ENCODE measurements around the gene PPIP5K2. TPM values are rescaled to one million over a fixed set of nuclear protein-coding genes. Genes with fewer than 3 reads are reported as not detected.
"Not testable (repeated sequence)": the region's sequence is repeated elsewhere in the genome, so short reads cannot be mapped to it uniquely, and the experiment has no call there.

PPIP5K2 gene
- total and polyA plus RNA-seq, 8 donors: 47.7 to 92.0 (median 86.3) TPM

DNA sequence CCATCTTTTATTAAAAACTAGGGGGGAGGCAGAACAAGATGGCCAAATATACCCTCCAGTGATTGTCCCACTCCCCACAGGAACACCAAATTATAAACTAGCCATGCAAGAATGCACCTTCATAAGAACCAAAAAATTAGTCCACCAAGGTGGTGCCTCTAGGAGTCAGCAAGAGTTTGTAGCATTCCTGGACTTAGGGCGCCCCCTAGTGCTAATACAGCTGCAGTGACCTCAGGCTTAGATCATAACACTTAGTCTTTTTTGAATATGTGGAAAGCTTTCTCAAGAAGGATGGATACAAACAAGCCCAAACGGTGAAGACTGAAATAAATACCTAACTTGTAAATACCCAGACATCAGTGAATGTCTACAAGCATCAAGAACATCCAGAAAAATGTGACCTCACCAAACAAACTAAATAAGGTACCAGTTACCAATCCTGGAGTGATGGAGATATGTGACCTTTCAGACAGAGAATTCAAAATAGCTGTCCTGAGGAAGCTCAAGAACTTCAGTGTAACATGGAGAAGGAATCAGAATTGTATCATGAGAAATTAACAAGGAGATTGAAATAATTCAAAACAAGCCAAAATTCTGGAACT, 19.3 kb downstream of the PPIP5K2 start:
- Histone ChIP-seq H3K4me3 (no peak overlapping the region), H3K27ac (no peak overlapping the region), H3K36me3 (peaks cover 0 to 46% of the 10 kb centered on the region in 2 donors), H3K9me3 (no peaks in the 10 kb centered on the region), H3K27me3 (no peaks in the 10 kb centered on the region), H3K4me1 (no peaks in the 10 kb centered on the region)
- TF ChIP-seq, protein P1, sequence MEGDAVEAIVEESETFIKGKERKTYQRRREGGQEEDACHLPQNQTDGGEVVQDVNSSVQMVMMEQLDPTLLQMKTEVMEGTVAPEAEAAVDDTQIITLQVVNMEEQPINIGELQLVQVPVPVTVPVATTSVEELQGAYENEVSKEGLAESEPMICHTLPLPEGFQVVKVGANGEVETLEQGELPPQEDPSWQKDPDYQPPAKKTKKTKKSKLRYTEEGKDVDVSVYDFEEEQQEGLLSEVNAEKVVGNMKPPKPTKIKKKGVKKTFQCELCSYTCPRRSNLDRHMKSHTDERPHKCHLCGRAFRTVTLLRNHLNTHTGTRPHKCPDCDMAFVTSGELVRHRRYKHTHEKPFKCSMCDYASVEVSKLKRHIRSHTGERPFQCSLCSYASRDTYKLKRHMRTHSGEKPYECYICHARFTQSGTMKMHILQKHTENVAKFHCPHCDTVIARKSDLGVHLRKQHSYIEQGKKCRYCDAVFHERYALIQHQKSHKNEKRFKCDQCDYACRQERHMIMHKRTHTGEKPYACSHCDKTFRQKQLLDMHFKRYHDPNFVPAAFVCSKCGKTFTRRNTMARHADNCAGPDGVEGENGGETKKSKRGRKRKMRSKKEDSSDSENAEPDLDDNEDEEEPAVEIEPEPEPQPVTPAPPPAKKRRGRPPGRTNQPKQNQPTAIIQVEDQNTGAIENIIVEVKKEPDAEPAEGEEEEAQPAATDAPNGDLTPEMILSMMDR (IDR thresholded peaks at IDR 0.05): peak; percentile 85 to 87
- ATAC-seq (peak; percentile 100), DNase-seq (peak in 3 of 4 donors; percentile 27 to 67 (median 64))
- intact Hi-C loops (cut with DNase I): no loop called here

DNA sequence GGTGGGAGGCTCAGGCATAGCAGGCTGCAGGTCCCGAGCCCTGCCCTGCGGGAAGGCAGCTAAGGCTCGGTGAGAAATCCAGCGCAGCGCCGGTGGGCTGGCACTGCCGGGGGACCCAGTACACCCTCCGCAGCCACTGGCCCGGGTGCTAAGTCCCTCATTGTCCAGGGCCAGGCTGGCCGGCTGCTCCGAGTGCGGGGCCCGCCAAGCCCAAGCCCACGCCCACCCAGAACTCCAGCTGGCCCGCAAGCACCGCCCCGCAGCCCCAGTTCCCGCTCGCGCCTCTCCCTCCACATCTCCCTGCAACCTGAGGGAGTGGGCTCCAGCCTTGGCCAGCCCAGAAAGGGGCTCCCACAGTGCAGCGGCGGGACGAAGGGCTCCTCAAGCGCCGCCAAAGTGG, 22.0 kb downstream of the PPIP5K2 start:
- DNase-seq: peak in 1 of 4 donors; percentile 73
- ATAC-seq; H3K4me3 ChIP-seq; H3K27ac ChIP-seq; H3K27me3 ChIP-seq; H3K4me1 ChIP-seq; H3K9me3 ChIP-seq; intact Hi-C loops (cut with DNase I): not testable (repeated sequence)
- peaks cover 0 to 44% of the 10 kb centered on the region in 2 donors for H3K36me3 ChIP-seq

GRCh38 chr5:103145196-103145595, 25.1 kb downstream of the PPIP5K2 start:
- ATAC-seq: no peak
- TF ChIP-seq, protein P1 (IDR thresholded peaks at IDR 0.05): no peak
- Histone ChIP-seq H3K27me3 (no peaks in the 10 kb centered on the region), H3K36me3 (peaks cover 0 to 39% of the 10 kb centered on the region in 2 donors), H3K9me3 (no peaks in the 10 kb centered on the region), H3K27ac (no peak overlapping the region), H3K4me3 (no peak overlapping the region), H3K4me1 (no peaks in the 10 kb centered on the region)
- intact Hi-C loops (cut with DNase I): no loop called here
- no peak for DNase-seq

DNA sequence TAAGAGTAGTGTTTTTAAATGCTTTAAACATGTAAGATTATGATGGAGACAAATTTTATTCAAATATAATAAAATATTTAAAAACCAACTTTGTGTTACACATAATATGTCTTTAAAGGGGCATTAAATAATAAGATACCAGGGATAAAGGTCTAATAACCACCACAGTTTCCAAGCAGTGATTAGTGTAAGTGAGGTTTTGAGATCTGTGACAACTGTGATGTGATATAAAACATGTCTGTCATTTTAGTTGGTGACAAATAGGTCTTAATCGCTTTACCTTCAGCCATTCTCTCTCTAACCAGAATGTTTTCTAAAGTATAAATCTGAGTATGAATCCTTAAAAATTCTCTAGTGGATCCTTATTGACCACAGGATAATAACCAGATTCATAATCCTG, 28.1 kb downstream of the PPIP5K2 start:
- Histone ChIP-seq H3K9me3 (no peaks in the 10 kb centered on the region), H3K27ac (no peak overlapping the region), H3K4me3 (no peak overlapping the region), H3K36me3 (peaks cover 0 to 33% of the 10 kb centered on the region in 2 donors), H3K27me3 (no peaks in the 10 kb centered on the region), H3K4me1 (no peaks in the 10 kb centered on the region)
- DNase-seq (no peak), ATAC-seq (no peak)
- intact Hi-C loops (cut with DNase I): no loop called here
- TF ChIP-seq, protein P1 (IDR thresholded peaks at IDR 0.05): no peak

- Histone ChIP-seq H3K27ac (no peak overlapping the region), H3K36me3 (peaks cover 0 to 57% of the 10 kb centered on the region in 2 donors), H3K9me3 (no peaks in the 10 kb centered on the region), H3K4me1 (no peaks in the 10 kb centered on the region), H3K4me3 (no peak overlapping the region), H3K27me3 (no peaks in the 10 kb centered on the region)
- DNase-seq (no peak), ATAC-seq (no peak)
- TF ChIP-seq, protein P1 (IDR thresholded peaks at IDR 0.05): no peak
- intact Hi-C loops (cut with DNase I): no loop called here
Measured at GRCh38 chr5:103151156-103151555, 31.1 kb downstream of the PPIP5K2 start.

DNA sequence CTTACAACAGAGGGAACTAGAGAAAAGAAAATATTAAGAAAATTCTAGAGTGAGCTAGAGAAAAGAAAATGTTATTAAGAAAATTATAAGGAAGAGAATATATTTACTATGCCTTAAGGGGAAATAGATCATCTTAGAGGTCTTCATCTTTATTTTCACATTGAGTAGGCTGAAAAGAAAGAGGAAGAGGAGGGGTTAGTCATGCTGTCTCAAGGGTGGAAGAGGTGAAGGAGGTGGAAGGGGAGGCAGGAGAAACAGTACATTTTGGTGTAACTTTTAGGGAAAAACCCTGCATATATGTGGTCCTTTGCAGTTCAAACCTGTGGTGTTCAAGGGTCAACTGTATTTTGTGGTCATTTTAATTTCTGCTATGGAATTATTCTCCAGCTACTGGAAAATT, 46.6 kb downstream of the PPIP5K2 start:
- TF ChIP-seq, protein P1 (IDR thresholded peaks at IDR 0.05): no peak
- no peak for ATAC-seq

More for the DNA sequence above, 46.6 kb downstream of the PPIP5K2 start:
- Histone ChIP-seq H3K4me3 (no peak overlapping the region), H3K4me1 (no peaks in the 10 kb centered on the region), H3K27ac (no peak overlapping the region), H3K27me3 (no peaks in the 10 kb centered on the region), H3K9me3 (no peaks in the 10 kb centered on the region), H3K36me3 (peaks cover 0 to 45% of the 10 kb centered on the region in 2 donors)
- intact Hi-C loops (cut with DNase I): no loop called here
- no peak for DNase-seq
